GM21619 (cell line): ENCODE measurements around the gene DUSP8.

Experiments
- ATAC-seq: cut with Tn5 transposase; IDR thresholded peaks from one replicate; pipeline ENCODE4 v1.9.1; 2021; ENCODE audit not compliant: unreplicated experiment

DUSP8 gene

DNA sequence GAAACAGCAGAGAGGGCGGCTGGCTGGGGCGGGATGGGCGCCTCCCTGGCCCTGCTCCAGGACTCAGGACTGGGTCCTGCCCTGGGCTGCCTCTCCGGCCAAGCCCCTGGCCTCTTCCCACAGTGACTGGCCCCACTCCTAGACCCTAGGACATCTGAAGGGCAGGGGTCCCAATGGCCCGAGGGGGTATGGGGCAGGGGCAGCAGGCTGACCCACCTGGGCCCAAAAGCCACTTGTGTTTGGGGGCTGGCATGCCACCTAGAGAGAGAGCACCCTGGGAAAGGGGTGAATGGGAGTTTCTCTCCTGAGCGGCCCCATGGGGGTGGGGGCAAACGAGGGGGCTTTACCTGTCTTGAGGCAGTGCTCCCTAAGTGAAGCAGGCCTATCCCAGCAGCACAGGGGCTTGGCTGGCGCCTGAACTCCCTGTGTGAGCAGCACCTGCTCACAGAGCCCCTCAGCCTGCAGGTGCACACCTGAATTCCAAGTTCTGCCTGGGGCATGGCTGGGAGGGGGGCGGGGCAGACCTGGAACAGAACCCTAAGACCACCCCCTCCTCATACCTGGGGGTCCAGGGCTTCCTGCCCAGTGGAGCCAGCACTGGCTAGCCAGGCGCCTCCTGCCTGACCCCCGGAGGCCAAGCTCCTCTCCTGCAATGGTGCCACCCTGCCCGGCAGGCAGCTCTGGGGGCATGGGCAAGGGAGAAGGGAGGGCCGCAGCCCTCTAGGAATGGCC, 16.9 kb downstream of the DUSP8 start:
- no peak for ATAC-seq

DNA sequence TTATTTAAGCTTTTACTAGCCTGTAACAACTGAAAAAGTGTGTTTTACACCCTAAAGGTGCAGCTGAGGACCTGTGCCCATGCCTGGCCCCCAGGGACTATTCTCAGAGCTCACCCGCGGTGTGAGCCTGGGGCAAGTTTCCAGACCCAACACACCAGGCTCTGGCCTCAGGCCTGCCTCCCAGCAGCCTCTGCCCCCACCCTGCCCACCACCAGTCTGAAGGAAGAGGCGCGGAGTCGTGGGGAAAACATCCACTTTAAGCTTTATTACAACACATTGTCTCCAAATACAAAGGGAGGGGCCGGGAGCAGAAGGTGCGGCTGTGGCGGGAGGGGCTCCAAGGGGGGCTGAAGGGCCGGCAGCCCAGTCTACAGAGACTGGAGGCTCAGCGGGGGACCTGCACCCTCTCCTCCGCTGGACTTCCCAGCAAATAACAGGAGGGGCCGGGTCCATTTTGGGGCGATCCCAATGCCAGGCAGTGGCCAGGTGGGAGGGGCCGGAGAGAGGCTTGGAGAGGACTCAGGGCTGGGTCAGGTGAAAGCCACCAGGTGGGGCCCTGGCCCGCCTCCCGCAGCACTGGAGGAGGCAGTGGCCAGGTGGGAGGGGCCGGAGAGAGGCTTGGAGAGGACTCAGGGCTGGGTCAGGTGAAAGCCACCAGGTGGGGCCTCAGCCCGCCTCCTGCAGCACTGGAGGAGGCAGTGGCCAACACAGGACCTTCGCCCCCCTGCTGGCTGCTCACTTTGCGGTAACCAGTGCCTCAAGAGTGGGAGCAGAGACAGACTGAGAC, 18.1 kb downstream of the DUSP8 start:
- ATAC-seq, result no peak

DNA sequence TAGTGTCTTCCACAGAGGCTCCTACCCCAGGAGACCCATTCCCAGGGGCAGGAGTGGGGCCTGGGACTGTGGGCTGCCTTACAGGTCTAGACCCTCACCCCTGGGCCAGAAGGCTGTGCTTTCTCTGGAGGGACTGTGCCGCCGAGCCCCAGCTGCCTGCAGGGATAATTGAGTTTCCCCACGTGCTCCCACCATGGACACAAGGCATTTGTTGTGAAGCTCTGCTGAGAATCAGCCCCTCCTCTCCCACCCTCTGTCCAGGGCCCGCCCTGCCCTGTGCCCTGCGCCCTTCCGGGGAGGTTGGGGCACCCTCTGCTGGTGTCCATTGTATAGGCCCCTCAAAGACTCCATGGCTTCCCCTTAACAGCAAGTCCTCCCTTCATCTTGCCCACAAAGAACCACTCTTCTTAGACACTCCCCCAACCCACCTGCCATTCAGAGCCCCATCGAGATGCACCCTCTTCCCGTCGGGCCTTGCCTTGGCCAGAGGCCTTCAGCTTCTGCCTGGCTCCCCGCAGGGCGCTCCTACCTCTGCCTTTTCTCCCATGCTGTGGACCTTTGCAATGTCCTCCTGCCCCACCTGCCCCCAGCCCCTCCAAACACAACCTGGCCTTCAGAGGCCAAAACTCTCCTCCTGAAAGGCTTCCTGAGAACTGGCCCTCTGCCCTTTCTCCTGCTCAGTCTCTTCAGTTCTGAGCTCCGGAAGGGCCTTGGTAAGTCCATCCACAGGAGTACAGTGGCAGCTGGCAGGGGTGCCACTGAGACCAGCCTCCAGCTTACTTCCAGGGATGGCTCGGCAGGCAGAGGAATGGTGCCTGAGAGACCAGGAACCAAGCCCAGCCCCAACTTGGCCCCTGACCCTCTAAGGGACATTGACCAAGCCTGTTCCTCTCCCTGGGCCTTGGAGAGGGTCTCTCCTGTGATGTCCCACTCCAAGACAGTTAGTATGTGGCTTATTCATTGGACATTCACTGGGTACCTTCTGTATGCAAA, 22.4 kb downstream of the DUSP8 start:
- ATAC-seq, result no peak

DNA sequence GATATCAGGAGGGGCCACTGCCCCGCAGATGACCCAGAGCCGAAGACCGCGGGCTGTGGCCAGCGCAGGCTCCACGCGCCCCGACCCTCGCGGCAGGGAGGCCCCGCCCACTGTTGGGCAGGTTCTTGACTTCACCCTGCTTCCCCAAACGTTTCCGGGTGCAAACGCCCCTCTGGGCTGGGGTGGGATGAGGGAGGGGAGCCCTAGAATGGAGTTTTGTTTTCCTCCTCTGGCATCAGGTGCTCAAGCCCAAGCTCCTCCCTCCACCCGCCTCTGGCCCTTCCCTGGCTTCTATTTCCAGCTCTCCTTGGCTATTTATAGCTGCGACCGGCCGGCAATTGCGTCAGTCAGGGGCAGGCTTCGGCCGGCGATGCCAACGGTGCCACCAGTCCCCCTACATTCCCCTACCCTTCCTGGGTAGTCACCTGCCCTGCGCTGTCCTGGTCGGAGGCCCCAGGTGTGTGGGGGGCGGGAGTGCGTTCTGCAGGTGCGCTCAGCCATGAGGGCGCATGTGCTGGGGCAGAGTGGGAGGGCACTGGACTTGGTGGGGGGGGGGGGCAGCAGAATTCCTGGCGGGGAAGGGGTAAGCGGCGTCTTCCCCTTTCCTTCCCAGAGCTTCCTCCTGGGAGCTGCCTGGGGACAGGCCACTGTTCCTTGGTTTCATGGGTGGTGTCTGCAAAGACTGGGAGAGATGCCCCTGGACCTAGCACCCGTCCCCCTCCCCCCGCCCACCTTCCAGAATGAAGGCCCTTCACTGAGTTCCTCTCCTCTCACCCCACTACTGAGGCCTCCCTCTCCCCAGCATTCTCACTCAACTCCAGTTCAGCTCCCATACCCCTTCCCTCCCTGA, 23.6 kb downstream of the DUSP8 start:
- no peak for ATAC-seq

DNA sequence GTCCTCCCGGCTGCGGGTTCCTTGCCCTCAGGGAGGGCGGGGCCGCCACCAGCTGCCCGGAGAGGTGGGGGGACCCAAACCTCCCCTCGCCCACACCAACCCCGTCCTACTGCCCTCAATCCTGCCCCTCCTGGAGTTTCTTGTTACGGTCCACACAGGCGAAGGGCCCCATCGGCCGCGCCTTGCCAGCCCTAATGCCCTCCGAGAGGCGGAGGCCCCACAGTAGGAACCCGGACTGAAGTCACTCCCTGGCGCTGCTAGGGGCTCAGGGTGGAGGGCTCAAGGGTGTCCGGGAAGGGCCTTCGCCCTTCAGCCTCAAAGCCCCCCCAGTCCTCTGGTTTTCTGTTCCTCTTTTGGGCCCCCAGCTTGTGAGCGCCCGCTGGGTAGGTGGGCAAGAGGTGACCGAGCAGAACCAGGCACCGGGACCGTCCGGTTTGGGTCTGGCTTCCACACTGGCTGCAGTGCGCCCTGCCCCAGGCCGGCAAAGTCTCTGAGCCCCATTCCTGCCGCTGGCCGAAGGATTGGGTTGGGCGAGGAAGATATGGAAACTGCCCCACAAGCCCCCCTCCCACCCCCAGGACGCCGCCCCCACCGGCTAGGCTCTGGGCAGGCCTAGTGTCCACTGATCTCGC, 24.5 kb downstream of the DUSP8 start:
- ATAC-seq, result no peak

DNA sequence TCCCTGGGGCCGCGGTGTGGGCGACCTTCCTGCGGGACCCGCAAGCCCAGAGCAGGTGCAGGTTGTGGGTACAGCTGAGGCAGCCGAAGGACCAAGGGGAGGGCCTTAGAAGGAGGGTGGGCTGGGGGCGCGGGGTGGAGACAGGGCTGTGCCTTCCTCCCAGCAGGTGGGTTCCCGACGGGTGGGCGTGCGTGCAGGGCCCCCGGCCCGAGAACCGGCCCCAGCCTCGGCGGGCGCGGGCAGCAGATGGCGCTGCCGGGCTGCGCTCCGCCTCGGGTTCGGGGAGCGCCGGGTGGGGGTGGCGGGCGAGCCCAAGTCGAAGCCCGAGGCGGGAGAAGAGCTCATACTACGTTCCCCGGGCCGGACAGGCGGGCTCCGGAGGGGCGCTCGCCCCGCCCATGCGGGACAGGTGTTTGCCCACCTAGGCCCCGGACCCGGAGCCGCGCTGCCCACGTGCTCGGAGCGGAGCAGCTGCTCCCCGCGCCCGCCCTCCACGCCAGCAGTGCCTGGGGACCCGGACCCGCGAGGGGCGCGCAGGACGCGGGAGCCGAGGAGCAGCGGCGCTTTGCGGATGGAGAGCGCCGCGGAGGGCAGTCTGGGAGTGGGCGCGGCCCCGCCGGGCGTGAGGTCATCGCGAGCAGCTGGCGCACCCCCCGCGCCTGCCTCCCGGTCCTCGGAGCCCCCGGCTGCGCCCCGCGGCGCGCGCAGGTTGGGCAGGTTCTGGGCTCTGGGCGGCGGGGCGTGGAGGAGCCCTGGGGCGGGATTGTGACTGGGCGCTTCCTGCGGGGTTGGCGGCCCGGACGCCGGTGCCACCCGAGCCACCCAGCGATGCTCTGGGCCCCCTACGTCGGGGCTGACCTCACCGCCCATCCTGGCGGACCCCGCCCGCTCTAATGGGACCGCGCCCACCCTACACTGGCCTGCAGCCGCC, 25.3 kb downstream of the DUSP8 start:
- ATAC-seq, result no peak

DNA sequence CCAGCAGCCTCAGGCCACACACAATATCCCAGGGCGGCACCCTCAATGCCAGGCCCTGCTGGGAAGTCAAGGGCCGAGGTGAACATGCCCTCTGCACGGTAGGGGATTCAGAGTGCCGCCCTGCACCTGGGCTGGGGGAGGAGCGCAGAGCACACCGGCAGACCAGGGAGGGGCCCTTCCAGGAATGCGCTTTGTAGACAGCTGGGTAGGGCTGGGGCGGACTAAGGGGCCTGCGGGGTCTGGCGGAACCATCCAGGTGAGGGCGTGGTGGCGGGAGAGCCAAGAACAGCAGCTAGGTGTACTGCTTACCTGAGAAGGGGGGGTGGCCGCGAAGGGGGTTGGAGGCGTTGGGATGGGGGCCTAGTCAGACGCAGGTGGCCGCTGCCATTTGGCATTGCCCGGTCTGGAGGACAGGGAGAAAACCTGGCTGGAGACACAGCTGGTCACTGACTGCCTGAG, 26.0 kb downstream of the DUSP8 start:
- no peak for ATAC-seq

DNA sequence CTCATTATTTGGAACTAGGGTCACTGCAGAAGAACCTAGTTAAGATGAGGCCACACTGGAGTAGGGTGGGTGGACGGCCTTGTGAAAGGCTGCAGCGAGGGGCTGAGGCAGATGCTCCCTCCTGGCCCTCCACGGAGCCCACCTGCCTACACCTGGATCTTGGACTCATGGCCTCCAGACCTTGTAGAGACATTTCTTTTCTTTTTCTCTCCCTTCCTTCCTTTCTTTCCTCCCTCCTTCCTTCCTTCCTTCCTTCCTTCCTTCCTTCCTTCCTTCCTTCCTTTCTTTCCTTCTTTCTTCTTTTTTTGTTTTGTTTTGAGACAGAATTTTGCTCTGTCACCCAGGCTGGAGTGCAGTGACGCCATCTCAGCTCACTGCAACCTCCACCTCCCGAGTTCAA, 26.6 kb downstream of the DUSP8 start:
- no peak for ATAC-seq

DNA sequence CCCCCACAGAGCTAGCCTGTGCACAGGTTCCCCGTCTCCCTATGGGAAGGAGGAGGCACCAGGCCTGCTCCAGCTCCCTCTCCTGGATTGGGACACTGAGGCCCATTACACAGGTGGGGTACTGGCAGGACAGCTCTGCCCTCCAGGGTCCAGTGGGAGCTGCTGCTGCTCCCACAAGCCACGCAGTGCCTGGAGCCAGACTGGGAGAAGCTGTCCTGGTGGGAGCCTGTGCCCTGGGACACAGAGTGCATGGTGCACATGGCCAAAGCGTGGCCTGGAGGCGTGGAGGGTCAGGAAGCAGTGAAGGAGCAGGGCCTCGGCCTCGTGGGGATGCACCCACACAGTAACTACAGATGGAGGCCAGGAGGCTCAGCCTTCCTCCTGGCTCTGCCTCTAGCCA, 27.5 kb downstream of the DUSP8 start:
- no peak for ATAC-seq

DNA sequence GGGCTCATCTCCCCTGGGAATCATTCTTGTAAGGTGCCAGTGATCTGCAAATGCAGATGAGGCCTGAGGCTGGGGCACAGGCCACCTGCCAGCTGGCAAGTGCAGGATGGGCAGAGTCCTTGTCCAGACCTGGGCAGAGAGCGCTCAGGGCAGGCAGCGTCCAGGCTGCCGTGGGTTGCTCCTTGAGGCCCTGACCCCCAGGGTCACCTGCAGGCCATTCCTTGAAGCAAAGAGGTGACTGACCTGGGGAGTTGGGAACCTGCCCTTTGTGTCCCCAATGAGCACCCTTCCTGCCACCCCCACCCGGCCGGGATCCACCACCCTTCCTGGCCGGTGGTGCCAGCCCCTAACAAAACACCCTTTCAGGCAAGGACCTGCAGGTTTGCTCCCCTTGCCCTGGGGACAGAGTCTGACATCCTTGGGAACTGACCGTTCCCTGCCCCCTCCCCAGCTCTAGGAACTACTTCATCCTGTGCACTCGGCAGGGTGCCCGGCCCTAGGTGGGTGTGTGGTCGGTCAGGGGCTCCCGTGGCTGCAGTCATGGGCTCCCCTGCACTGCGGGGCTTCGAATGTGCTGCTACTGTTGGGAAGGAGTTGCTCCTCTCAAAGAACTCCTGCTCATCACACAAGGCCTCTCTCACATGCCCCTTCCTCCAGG, 28.3 kb downstream of the DUSP8 start:
- ATAC-seq, result no peak

DNA sequence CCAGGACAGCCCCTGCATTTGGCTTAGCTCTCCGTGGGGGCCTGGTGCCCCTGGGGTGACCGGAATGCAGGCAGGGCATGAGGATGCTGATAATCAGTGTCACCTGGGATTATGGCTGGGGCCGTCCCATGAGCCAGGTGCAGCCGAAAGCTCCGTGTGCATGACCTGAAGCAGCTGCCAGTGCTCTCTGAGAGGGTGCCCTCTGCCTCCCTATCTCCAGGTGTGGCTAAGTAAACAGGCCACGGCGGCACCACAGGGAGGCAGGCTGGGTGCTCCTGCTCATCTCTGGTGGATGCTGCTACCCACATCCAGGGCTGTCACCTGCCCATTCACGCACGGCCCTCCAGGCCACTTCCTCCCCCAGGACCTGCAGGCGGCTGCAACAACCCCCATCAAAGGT, 29.8 kb downstream of the DUSP8 start:
- no peak for ATAC-seq

DNA sequence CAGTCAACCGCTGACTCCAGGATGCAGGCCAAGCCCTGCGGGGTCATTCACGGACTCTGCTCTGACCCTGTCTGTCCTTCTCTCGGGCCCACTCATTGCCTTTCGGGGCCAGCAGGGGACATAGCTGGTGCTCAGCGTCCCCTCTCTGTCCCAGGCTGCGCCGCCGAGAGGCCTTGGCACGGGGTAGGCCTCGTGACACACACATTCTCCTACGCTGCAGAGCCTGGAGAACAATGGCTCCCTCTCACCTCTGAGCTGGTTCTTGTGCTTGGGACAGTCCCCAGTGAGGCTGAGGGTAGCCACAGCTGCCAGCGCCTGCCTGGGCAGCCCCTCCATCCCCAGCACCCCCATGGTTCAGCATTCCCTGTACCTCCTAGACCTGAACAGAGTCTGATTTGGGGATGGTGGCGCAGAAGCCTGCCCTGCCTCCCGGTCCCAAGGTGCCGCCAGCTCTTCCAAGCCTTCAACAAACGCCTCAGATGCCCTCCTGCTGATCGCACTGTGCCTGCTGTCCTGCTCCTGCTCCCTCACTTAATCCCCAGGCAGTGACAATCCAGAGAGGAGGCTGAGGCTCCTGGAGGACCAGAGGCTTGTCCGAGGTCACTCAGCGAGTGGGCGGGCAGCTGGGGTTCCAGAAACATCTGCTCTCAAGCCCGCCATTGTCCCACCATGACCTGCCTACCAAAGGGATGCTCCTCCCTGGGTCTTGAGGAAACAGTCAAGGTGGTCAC, 30.4 kb downstream of the DUSP8 start:
- no peak for ATAC-seq

DNA sequence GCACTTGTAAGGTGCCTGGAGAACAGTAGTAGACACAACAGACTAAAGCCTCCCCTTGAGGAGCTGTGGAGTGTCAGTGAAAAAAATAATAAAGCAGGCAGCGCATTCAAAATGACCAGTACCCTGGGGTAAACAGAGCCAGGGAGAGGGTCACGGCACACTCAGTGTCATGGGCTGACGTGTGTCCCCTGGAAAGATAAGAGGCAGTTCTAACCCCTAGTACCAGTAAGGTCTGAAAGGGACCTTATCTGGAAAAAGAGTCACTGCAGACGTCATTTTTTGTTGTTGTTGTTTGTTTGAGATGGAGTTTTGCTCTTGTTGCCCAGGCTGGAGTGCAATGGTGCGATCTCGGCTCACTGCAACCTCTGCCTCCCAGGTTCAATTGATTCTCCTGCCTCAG, 32.0 kb downstream of the DUSP8 start:
- ATAC-seq, result no peak

DNA sequence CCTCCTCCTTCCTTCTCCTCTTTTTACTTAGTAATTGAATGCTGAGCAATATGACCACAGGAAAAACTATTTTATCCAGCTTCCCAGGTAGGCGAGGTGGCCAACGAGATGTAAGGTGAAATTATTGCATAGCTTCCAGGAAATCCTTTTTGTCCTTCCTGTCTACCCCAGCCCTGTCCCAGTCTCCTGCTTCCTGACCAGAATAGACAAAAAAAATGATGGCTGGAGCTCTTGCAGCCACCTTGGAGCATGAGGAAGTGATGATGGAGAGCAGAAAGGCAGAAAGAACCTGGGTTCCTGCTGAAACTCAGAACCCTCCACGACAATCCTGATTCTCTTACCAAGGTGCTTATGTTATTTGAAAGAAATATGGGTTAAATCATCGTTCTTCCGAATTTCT, 33.9 kb downstream of the DUSP8 start:
- ATAC-seq, result no peak

DNA sequence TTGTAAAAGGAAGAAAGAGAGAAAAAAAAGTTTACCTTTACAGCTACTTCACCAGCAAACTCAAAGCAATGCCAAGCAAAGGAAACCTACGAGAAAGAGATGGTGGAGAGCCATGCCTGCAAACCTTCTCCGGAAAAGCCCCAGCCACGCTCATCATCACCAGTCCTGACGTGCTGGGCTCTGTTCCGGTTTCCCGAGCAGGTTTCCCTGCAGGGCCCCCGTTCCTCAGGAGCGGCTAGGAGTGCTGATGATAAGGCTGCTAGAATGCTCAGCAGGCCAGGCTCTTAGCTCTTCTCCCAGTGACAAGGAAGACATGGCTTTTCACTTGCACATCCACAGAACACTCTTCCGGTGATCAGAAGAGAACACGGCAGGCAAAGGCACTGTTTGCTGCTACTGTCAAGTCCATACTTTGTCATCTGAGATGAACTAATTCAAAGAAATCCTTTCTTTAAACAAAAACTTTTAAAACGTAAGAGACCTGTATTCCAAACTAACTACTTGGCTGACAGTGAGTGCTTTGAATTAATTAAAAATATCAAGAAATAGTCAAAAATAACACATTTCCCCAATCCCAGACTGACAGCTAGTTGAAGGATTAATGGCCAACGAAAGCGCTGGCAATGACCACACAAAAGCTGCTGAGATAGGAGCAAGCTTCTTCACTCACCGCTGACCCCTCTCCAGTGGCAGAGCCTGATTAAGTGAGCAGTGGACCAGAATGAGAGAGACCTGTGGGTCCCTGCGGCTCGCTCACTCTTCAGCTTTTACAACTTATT, 35.8 kb downstream of the DUSP8 start:
- no peak for ATAC-seq

DNA sequence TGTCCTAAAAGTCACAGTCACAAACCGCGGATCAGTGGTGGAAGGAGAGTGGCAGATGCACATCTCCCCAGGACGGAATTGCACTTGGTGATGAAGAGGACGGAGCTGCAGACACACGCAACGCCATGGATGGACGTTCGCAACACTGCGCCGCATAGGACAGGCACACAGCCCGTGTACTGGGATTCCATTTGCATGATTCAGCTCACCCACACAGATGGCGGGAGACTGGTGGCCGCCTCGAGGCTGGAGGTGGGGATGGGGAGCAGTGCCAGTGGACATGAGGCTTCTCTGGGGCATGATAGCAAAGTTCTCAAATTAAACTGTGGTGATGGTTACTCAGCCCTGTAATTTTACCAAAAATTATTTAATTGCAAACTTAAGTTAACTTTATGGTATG, 37.4 kb downstream of the DUSP8 start:
- ATAC-seq, result no peak

DNA sequence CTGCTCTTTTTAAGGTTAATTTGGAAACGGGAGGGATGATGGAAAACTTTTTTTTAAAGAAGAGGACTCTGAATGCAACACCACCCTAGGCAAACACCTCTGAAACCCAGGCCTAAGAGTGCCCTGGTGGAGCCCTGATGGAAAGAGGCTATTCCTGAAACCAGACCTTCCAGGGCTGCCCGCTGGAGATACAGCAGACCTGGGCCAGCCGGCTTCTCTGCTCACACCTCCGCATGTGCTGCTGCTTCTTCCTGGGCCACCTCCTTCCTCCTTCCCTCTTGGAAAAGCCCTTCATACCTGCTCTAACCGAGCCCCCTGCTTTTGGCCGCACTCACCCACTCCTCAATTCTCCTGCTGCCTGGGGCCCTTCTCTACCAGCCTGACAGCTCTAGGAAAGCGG, 37.9 kb downstream of the DUSP8 start:
- no peak for ATAC-seq
